ENCODE results near the gene ITK. TPM values are rescaled to one million over a fixed set of nuclear protein-coding genes. Genes with fewer than 3 reads are reported as not detected.

The ITK gene
- total and polyA plus RNA-seq, 2 of the 8 experiments (the other 6 are each of a cell fraction or from before 2014, with no cell fraction given), result 0.05 TPM; not detected in 1

DNA sequence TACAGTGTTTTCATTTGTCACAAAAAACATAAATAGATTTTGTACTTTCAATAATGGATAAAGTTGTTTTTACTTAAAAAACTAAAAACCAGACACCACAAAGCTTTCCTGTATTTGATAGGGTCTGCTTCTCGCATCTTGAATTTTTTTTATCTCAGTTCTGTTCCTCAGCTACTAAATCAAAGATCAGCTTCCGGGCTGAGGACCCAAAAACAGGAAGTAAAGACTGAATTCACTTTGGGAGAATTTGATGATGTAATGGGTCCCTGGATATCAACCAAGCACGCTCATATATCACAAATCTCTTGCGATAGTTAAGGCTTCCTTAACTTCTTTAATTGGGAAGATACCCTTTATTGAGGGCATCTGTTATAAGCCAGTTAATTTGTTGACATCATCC lies 24.1 kb downstream of the ITK start:
- Histone ChIP-seq H3K14ac (ENCODE audit: insufficient read length) (no peak overlapping the region), H3K36me3 (ENCODE audit: control insufficient read depth in 2 of 4, insufficient read depth in 4 of 4, low read length in 3 of 4) (no peaks in the 10 kb centered on the region), H2BK5ac (ENCODE audit: low read depth, low read length) (no peak overlapping the region), H4K5ac (ENCODE audit: insufficient read length, low read depth, low read length) (no peak overlapping the region), H3K56ac (replicated peaks; ENCODE audit: insufficient read length, low read depth, low read length) (no peak overlapping the region), H4K8ac (ENCODE audit: extremely low read depth, insufficient read depth, low read length) (no peak overlapping the region), H4K91ac (replicated peaks; ENCODE audit: insufficient read length, low read length) (no peak overlapping the region), H2BK20ac (ENCODE audit: low read length) (no peak overlapping the region), H2AK5ac (ENCODE audit: low read depth, low read length) (no peak overlapping the region), H3K4me3 (ENCODE audit: extremely low read depth in 1 of 4, insufficient read depth in 2 of 4, low read depth in 3 of 4, low read length in 4 of 4) (no peak overlapping the region), H2AFZ (ENCODE audit: low read length) (no peak overlapping the region), H4K20me1 (replicated peaks in 1 of 2; ENCODE audit: control insufficient read depth in 1 of 2, insufficient read depth in 2 of 2, low read length in 2 of 2) (no peaks in the 10 kb centered on the region), H3K27ac (ENCODE audit: low read depth, low read length) (no peak overlapping the region), H3K9me3 (ENCODE audit: insufficient read depth in 2 of 2, low read depth in 1 of 2, low read length in 1 of 2) (no peaks in the 10 kb centered on the region), H3K4ac (replicated peaks; ENCODE audit: insufficient read length, low read depth, low read length) (no peak overlapping the region), H3K79me2 (ENCODE audit: control insufficient read depth in 1 of 2, insufficient read depth in 2 of 2, low read length in 2 of 2) (no peaks in the 10 kb centered on the region), H3K23ac (ENCODE audit: insufficient read length) (no peak overlapping the region), H2BK15ac (ENCODE audit: low read length) (no peak overlapping the region), H3K79me1 (ENCODE audit: low read depth, low read length) (no peaks in the 10 kb centered on the region), H2BK12ac (ENCODE audit: low read depth, low read length) (no peak overlapping the region), H3K4me1 (replicated peaks in 1 of 4; ENCODE audit: control insufficient read depth in 3 of 4, insufficient read depth in 4 of 4, low read length in 3 of 4) (no peaks in the 10 kb centered on the region), H3K18ac (ENCODE audit: extremely low read depth, low read length) (no peak overlapping the region), H3K9ac (replicated peaks in 1 of 4; ENCODE audit: extremely low read depth in 1 of 4, low read depth in 3 of 4, low read length in 3 of 4) (no peak overlapping the region), H3K27me3 (replicated peaks in 1 of 4; ENCODE audit: control insufficient read depth in 3 of 4, extremely low read depth in 1 of 4, insufficient read depth in 3 of 4, low read length in 3 of 4) (no peaks in the 10 kb centered on the region), H3K4me2 (ENCODE audit: insufficient read depth in 1 of 2, low read depth in 2 of 2, low read length in 2 of 2) (no peak overlapping the region), H3K23me2 (ENCODE audit: low read depth, low read length) (no peaks in the 10 kb centered on the region), H2BK120ac (replicated peaks; ENCODE audit: low read depth, low read length) (no peak overlapping the region)
- CTCF ChIA-PET (ENCODE audit: partially characterized antibody), result interaction anchor here (0.8 to 1.3 kb wide), 2 partner anchors 15 to 17 kb away, joined by 3 to 10 read pairs; no protein-coding TSS in a partner anchor
- TF ChIP-seq, protein P1, sequence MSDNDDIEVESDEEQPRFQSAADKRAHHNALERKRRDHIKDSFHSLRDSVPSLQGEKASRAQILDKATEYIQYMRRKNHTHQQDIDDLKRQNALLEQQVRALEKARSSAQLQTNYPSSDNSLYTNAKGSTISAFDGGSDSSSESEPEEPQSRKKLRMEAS (IDR thresholded peaks at IDR 0.05), result no peak
- TF ChIP-seq SP2 (IDR thresholded peaks at IDR 0.05; ENCODE audit: low read length), result no peak
- TF ChIP-seq, protein P2, sequence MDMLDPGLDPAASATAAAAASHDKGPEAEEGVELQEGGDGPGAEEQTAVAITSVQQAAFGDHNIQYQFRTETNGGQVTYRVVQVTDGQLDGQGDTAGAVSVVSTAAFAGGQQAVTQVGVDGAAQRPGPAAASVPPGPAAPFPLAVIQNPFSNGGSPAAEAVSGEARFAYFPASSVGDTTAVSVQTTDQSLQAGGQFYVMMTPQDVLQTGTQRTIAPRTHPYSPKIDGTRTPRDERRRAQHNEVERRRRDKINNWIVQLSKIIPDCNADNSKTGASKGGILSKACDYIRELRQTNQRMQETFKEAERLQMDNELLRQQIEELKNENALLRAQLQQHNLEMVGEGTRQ (IDR thresholded peaks at IDR 0.05; ENCODE audit: low read length), result no peak
- TF ChIP-seq EGR1 (IDR thresholded peaks at IDR 0.05; ENCODE audit: borderline replicate concordance, low read depth, low read length), result no peak
- TF ChIP-seq FOSL1 (IDR thresholded peaks at IDR 0.05; ENCODE audit: insufficient read depth, low read depth, low read length), result no peak
- TF ChIP-seq KDM5A (IDR thresholded peaks at IDR 0.05; ENCODE audit: low read length), result no peak
- TF ChIP-seq CREB1 (IDR thresholded peaks at IDR 0.05), result no peak
- no peak for TF ChIP-seq GTF2F1 (IDR thresholded peaks at IDR 0.05; ENCODE audit: borderline replicate concordance, low read depth, low read length)
- no peak for TF ChIP-seq TCF12 (IDR thresholded peaks at IDR 0.05; ENCODE audit: low read depth, low read length)
- no peak for TF ChIP-seq RNF2 (IDR thresholded peaks at IDR 0.05; ENCODE audit: borderline replicate concordance, low read depth, low read length, missing control alignments, poor library complexity, severe bottlenecking)
- no peak for TF ChIP-seq EZH2 (IDR thresholded peaks at IDR 0.05; ENCODE audit: low read depth, low read length, severe bottlenecking)
- no peak for TF ChIP-seq CHD2 (IDR thresholded peaks at IDR 0.05; ENCODE audit: low read length)
- POLR2A ChIA-PET (ENCODE audit: partially characterized antibody), result no interaction called here
- no peak for FAIRE-seq
- 93% methylated on average over 4 of the region's 4 CpGs; no CpG with 5 or more reads in 1 of the 2 experiments for whole genome bisulfite sequencing, 2 experiments (ENCODE audit: extremely low coverage in 1 of 2, insufficient coverage in 1 of 2, insufficient read length in 1 of 2, insufficient replicate concordance in 2 of 2, low coverage in 1 of 2, low lambda C conversion rate in 2 of 2, missing lambda C conversion rate in 1 of 2)
- DNase-seq (ENCODE audit: low read depth in 1 of 2, low spot score in 2 of 2), result no peak

Data from H1 (cell line).